HG03097 (cell line): Measurements from ENCODE around the gene CARD14.
"Not testable (repeated sequence)": the region's sequence is repeated elsewhere in the genome, so short reads cannot be mapped to it uniquely, and the experiment has no call there.

Experiments used
- ATAC-seq: cut with Tn5 transposase; IDR thresholded peaks from one replicate; pipeline ENCODE4 v1.9.1; 2021; ENCODE audit not compliant: unreplicated experiment, low FRiP score

CARD14 gene

DNA sequence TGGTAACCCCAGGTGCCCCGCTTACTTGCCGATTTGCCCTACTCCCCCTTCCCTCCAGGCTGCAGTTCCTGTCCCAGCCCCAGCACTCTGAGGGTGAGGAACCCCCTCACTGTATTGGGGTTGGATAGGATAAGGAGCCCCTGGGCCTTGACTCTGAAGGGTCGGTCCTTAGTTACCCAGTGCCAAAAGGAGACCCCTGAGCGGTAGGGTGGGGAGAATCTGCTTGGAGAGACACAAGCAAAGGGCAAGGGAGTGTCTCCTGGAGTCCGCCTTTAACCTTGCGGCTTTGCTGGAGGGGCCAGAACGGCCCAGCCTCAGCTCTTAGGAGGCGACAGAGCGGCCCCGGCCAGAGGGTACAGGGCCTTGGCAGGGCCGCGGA lies 13.0 kb downstream of the CARD14 start:
- no peak for ATAC-seq

DNA sequence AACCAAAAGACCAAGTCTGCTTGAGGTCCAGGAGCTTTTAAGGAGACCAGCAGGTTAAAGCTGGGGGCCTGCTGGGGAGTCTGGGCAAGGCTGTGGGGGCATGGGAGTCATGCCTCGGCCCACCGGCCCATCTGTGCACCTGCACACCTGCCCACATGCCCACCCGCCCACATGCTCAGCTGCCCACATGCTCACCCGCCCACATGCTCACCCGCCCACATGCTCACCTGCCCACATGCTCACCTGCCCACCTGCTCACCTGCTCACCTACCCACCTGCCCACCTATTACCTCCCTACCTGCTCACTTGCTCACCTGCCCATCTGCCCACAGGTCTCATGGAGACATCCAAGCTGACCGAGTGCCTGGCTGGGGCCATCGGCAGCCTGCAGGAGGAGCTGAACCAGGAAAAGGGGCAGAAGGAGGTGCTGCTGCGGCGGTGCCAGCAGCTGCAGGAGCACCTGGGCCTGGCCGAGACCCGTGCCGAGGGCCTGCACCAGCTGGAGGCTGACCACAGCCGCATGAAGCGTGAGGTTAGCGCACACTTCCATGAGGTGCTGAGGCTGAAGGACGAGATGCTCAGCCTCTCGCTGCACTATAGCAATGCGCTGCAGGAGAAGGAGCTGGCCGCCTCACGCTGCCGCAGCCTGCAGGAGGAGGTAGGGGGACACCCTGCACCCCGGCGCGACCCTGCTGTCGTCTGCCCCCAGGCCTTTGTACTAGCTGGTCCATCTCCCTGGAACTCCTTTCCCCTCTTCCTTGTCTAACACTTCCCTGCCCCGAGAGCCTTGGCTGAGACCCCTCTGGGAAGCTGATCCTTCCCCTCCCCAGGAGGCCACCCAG lies 14.0 kb downstream of the CARD14 start:
- ATAC-seq, result no peak

DNA sequence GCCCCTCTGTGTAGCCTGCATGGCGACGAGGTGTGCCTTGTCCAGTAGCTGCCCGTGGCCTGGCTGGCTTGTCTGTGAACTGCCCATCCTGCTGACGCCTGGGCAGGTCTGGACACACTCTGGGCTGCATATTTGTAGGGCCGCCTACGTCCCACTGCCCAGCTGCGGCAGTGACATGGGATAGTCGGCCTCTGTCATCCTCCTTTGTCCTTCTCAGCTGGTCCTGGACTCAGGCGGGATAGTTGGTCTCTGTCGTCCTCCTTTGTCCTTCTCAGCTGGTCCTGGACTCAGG lies 14.5 kb downstream of the CARD14 start:
- ATAC-seq, result no peak

DNA sequence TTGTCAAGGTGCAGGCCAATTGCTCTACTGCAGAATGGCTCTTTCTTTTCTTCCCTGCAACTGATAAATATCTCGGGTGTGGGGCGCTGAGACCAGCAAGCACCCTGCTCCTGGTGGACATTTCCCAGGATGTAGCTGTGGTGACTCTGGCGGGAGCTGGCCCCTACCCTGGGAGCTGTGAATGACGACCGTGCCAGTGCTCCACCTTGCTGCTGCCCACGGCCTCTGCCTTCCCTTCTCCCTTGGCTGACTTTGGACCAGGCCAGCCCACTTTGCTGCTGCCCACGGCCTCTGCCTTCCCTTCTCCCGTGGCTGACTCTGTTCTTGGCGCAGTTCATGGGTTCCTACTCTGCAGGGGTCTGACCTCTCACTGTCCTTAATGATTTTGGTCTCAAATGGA lies 16.1 kb downstream of the CARD14 start:
- ATAC-seq, result no peak

DNA sequence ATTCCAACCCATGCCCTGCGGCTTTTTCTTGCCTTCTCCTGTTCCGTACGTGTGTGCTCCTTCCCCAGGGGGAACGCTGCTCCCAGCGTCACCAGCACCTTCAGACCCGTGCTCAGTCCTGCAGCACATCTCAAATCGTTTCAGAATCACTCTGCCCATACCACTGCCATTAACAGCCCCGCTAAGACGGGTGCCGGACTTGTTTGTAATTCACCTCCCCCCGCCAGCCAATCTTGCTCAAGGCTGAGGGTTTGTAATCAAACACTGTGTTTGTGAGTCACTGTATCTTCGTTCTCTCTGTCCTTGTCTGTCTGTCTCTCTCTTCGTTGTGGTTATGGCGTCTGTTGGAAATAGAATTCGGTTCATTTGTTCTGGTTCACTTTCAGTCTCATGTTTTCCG lies 17.3 kb downstream of the CARD14 start:
- no peak for ATAC-seq

DNA sequence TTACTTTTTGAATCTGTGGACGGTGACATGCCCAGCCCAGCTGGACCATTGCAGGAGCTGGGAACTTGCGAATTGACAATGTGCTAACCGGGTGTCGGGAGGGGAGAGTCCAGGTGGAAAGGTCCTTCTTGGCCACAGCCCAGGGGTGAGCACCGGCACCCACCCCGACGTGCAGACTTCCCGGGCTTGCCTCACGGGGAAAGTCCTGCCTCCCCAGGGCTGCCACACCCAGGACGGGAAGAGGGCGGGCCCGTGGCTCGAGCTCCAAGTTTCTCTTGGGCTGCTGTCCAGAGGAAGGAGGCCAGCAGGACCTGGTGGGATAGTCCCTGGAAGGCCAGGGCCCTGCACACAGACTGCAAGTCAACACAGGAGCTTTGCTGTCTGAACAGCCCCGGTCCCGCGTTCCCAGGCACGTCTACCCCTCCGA lies 17.7 kb downstream of the CARD14 start:
- no peak for ATAC-seq

DNA sequence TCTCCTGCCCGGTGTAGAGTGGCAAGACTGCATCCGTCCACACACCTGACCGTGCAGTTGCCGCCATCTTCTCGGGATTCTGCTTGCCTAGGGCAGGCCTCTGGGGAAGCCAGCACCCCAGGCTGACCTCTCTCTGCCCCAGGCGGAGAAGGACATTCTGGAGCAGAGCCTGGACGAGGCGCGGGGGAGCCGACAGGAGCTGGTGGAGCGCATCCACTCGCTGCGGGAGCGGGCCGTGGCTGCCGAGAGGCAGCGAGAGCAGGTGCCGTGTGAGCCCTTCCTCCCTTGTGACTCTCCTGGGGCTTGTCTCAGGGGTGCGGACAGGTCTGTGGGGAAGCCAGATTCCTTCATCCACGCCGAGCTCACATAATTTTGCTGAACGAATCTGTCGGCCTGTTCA lies 19.8 kb downstream of the CARD14 start:
- no peak for ATAC-seq

DNA sequence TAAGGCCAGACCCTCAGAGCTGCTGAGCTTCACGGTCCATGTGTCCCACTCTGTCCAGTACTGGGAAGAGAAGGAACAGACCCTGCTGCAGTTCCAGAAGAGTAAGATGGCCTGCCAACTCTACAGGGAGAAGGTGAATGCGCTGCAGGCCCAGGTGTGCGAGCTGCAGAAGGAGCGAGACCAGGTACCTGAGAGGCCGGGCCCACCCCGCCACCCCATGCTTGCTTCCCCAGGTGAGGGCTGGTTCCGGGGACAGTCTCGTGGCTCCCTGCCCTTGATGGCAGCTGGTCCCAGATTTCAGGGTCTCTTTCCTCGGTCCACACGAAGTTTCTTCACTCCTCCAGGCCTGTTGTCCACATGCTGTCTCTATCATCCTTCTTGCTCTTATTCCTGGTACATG lies 20.9 kb downstream of the CARD14 start:
- ATAC-seq, result no peak

DNA sequence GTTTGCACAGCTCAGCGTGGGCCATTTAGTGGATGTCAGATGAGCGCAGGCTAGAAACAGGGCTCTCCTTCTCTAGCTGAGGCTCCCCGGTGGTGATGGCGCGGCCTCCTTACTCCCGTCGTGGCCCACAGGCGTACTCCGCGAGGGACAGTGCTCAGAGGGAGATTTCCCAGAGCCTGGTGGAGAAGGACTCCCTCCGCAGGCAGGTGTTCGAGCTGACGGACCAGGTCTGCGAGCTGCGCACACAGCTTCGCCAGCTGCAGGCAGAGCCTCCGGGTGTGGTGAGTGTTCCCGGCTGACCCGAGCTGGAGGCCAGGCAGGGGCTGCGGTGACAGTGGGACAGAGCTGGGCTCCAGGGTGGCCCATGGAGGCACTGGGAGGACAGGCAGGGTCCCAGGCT lies 21.4 kb downstream of the CARD14 start:
- ATAC-seq, result no peak

DNA sequence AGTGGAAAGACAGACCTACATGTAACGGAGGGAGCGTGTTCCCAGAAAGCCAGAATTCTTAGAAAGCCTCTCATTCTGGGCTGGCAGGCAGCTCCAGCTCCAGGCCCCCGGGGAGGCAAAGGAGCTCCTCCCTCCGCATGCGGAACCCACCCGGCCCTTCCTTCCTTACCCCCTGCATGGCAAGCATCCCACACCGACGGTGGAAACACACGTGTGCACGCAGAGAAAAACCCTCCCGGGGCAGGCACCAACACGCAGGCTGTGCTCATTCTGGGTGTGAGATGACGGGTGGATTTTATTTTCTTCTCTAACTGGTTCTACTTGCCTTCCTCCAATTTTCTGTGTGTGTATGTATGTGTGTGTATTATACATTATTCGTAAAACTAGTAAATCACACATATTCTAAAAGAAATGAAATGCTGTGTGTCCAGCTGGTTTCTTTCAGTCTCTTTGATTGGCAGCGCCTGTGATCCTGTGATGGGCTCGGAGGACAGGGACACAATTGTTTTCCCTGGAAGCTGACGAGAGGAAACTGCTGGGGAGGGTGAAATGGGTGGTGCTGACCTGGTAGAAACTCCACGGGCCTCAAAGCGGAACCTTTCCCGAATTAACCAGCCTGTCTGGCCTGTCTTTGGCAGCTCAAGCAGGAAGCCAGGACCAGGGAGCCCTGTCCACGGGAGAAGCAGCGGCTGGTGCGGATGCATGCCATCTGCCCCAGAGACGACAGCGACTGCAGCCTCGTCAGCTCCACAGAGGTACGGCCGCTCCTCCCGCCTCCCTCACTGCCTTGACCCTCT lies 22.2 kb downstream of the CARD14 start:
- no peak for ATAC-seq

DNA sequence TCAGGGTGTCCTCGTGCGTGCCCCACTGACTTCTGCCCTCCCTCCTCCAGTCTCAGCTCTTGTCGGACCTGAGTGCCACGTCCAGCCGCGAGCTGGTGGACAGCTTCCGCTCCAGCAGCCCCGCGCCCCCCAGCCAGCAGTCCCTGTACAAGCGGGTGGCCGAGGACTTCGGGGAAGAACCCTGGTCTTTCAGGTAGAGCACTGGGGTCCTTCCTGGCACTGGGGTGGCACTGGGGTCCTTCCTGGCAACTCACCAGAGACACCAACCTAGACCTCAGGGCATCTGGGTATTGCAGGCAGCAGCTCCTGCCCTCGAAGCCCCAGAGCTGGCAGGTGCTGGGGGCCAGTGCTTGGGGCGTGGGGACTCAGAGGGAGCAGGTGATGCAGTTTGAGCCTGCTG lies 25.3 kb downstream of the CARD14 start:
- no peak for ATAC-seq

DNA sequence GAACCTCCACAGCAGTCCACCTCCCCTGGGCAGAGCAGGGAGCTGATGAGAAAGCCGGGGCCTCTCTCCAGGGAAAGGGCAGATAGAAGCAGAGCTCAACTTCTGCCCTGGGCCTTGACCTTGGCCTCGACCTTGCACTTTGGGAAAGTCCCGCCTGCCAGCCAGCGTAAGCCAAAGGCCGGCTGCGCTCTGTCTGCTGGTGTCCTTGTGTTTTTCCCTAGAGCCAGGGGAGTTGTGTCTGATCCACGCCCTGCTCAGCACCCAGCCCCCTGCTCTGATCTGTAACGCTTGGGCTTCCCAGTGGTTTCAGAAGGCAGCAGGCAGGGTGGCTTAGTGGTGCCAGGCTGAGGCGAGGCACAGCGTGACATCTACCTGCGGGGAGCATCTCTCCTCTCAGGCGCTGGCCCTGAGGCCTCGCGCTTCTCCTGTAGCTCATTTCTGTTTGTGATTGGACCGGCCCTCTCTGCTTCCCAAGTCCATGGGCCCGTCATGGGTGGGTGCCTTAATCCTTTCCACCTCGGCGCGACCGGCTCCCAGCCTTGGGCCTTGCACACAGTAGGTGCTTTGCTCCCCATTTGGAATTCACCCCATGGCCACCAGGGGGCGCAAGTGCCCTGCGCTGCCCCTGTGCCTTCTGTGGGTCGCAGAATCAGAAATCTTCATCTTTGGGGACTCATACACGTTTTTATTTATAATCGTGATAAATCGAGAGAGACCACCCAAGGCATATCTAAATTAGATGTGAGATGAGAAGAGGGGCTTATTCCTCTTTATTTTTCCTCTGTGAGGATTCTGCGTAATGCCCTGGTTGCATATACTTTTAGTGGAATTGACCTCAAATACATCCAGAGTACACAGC lies 26.1 kb downstream of the CARD14 start:
- no peak for ATAC-seq

DNA sequence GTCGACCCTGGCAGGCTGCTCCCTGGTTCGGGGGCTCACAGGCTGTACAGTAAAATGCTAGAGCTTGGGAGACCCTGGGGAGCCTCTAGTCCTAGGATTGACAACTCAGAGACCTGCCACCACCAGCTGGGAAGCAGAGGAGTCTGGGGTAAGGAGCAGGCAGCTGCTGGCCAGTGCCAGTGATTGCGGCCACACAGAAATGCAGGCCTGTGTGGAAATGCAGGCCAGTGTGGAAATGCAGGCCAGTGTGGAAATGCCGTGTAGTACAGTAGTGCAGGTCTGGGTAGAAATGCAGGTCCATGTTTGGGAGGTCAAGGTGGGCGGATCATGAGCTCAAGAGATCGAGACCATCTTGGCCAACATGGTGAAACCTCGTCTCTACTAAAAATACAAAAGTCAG lies 26.8 kb downstream of the CARD14 start:
- no peak for ATAC-seq

DNA sequence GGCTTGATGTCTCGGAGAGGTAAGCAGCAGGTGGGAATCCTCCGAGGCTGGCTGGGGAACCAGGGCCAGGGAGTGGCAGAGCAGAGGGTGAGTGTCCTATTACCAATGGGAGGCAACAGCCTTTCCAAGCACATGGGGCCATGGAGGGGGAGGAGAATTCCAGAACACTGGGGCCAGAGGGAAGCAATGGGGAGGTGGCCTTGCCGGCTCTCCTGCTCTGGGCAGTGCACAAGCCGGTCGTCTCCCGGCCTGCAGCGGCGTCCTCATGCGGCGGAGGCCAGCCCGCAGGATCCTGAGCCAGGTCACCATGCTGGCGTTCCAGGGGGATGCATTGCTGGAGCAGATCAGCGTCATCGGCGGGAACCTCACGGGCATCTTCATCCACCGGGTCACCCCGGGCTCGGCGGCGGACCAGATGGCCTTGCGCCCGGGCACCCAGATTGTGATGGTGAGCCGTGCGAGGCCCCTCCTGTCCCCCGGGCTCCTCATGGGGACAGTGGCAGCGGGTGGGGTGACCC lies 28.4 kb downstream of the CARD14 start:
- no peak for ATAC-seq

DNA sequence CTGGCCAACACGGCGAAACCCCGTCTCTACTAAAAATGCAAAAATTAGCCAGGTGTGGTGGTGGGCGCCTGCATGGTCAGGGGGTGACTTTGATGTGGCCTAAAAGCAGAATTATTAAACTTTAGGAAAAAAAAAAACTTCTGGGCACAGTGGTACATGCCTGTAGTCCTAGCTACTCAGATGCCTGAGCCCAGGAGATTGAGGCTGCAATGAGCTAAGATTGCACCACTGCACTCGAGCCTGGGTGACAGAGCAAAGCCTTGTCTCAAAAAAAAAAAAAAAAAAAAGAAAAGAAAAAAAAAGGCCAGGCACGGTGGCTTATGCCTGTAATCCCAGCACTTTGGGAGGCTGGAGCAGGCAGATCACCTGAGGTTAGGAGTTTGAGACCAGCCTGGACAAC lies 29.5 kb downstream of the CARD14 start:
- ATAC-seq, result not testable (repeated sequence)

DNA sequence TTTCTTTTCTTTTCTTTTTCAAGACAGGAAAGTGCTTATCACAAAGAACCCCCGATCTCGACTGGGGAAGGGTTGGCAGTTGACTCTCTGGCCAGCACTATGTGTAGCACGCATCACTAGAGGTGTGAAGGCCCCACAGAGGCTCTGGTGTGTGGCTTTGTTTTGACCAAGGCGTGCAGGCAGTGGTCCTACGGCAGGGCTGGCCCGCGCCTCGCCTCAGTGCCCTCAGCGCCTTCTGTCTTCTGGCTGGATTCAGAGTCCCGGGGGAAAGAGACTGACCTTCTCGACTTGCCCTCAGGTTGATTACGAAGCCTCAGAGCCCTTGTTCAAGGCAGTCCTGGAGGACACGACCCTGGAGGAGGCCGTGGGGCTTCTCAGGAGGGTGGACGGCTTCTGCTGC lies 31.6 kb downstream of the CARD14 start:
- no peak for ATAC-seq

DNA sequence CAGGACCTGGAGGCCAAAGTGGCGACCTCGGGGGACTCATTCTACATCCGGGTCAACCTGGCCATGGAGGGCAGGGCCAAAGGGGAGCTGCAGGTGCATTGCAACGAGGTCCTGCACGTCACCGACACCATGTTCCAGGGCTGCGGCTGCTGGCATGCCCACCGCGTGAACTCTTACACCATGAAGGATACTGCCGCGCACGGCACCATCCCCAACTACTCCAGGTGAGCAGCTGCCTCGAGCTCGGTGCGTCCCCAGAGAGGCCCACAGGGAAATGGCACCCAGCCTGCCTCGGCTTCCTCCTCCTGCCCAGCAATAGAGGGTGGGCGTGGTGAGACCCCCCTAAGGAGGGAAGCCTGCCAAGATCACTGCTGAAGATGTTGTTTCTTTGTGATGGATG lies 32.4 kb downstream of the CARD14 start:
- no peak for ATAC-seq

DNA sequence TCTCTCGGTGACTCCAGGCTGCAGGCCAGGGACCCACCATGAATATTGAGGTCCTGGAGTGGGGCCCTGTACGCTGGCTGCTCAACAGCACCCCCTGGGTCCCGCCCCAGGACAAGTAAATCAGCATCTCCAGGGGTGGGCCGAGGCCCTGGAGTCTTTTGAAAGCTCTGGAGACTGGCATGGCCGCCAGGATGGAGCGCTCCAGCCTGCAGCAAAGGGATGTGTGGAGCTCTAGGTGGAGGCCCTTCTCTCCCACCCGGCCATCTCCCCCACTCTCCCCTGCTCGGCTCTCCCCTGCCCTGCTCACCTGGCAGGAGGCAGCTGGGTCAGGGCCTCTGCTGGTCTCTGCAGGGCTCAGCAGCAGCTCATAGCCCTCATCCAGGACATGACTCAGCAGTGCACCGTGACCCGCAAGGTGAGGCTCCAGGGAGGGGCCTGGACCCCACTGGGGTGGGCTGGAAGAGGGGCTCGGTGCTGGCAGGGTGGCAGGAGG lies 33.7 kb downstream of the CARD14 start:
- ATAC-seq, result no peak

DNA sequence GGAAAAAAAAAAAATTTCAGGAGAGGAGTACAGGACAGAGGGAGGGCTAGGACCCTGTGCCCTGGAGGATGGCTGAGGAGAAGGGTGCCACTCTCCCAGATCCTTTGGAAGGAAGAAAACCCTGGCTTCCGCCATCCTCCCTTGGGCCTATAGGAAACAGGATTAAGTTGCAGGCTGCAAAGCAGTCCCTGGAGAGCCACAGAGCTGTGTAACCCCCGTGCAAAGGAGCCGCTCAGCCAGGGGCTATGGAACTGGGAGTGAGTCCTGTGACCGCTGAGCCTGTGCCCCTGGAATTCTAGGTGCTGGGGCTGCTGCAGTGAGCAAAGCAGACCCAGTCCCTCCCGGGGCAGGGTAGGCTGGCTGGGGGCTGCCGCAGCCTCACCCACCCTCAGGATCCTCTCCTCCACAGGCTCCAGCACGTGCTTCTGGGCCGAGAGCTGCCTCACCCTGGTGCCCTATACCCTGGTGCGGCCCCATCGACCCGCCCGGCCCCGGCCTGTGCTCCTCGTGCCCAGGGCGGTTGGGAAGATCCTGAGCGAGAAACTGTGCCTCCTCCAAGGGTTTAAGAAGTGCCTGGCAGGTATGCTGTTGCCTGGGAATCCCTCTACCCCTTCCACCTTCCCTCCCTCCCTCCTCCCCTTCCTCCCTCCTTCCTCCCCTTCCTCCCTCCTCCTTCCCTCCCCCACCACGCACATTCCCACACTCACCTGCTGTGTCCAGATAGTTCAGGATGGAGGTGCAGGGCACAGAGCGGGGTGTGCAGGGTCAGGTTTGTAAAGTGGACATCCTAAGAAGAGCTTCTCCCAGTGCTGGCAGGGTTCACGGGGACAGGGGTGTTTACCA lies 35.0 kb downstream of the CARD14 start:
- ATAC-seq, result no peak

DNA sequence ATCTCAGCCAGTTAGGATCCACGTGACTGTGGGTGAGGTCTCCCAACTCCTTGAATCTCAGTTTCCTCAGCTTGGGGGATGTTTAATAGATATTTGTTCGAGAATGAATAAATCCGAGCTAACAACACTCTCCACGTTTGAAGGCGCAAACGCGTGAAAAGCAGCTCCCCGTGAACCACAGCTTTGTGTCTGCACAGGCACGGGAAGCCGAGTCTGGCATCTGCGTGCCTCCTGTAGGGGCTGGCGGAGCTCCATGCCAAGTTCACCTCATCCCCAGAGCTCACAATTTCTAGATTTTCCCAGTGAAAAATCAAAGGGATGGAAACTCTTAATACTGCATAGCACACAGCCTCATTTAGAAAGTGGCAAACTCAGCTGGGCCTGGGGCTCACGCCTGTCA lies 36.0 kb downstream of the CARD14 start:
- ATAC-seq, result no peak
